GM06990 (cell line): Measurements from ENCODE around the gene UPF1.

ENCODE experiments used
- DNase-seq: peaks from one replicate; pipeline ENCODE4 v3.0.0-alpha.2; 2011; ENCODE audit not compliant: insufficient read length; ENCODE audit errors: extremely low read depth
- H3K27me3 ChIP-seq: replicated peaks from 2 replicates; pipeline ENCODE4 v1.6.0; 2011; ENCODE audit warnings: low read length; ENCODE audit not compliant: control insufficient read depth, insufficient read depth
- H3K36me3 ChIP-seq: 2 replicates; pipeline ENCODE4 v1.5.1; 2011; ENCODE audit warnings: low read length; ENCODE audit not compliant: control insufficient read depth, insufficient read depth
- H3K4me3 ChIP-seq: replicated peaks from 2 replicates; pipeline ENCODE4 v1.5.1; 2011; ENCODE audit warnings: low read depth, mild to moderate bottlenecking, control low read depth, low read length
- CTCF ChIP-seq: IDR thresholded peaks from 2 replicates; pipeline ENCODE4 v1.5.1; 2011; ENCODE audit warnings: low read length, control low read depth, mild to moderate bottlenecking, inconsistent platforms; ENCODE audit not compliant: insufficient read depth, poor library complexity, severe bottlenecking

The UPF1 gene

GRCh38 chr19:18859676-18860301 lies 28.0 kb downstream of the UPF1 start:
- no peak for DNase-seq
- no peak for TF ChIP-seq CTCF
- Histone ChIP-seq H3K36me3 (peaks cover 68% of the 10 kb centered on the region), H3K27me3 (no peaks in the 10 kb centered on the region), H3K4me3 (no peak overlapping the region)

DNA sequence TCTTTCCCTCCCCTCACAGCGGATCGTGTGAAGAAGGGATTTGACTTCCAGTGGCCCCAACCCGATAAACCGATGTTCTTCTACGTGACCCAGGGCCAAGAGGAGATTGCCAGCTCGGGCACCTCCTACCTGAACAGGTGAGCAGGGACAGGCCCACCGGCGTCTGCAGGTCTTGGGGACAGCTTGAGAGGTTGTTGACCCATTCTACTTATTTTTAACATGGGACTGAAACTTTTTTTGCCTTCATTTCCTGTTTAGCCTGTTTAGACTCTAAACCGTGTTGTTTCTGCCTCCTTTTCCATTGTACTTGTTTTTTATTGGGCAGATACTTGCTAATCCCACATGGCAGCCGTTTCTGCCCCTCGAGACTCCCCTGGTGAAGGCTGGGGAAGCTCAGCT lies 28.5 kb downstream of the UPF1 start:
- Histone ChIP-seq H3K27me3 (no peaks in the 10 kb centered on the region), H3K4me3 (no peak overlapping the region), H3K36me3 (peaks cover 66% of the 10 kb centered on the region)
- DNase-seq: no peak
- no peak for TF ChIP-seq CTCF

DNA sequence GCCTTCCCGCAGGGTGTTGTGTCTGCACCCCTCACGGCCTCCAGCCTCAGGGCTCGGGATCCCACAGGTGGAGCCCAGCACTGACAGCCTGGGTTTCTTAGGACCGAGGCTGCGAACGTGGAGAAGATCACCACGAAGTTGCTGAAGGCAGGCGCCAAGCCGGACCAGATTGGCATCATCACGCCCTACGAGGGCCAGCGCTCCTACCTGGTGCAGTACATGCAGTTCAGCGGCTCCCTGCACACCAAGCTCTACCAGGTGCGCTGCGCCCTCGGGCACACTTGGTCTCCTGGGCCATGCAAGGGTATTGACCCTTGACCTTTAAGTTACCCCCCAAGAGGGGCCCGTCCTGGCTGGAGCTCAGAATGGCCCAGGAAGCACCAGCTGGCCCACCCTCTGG lies 29.0 kb downstream of the UPF1 start:
- Histone ChIP-seq H3K36me3 (peaks cover 67% of the 10 kb centered on the region), H3K4me3 (no peak overlapping the region), H3K27me3 (no peaks in the 10 kb centered on the region)
- DNase-seq: no peak
- no peak for TF ChIP-seq CTCF

DNA sequence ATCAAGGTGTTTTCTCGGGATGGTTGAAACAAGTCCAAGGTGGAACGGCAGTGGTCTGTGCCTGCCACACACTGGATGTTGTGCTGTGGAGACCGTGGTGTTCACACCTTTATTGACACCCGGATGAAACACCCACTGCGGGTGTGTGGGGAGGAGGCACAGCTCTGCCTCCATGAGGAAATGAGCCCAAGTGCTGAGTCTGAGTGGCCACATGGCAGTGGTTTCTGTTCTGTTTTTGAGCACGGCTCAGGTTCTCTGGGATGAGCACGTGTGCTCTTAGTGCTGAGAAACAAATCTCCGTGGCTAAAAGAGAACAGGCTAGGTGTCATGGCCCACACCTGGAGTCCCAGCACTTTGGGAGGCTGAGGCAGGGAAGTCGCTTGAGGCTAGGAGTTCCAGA lies 29.5 kb downstream of the UPF1 start:
- no peaks in the 10 kb centered on the region for H3K27me3 ChIP-seq
- no peak for TF ChIP-seq CTCF
- DNase-seq: no peak
- peaks cover 67% of the 10 kb centered on the region for H3K36me3 ChIP-seq
- no peak overlapping the region for H3K4me3 ChIP-seq

DNA sequence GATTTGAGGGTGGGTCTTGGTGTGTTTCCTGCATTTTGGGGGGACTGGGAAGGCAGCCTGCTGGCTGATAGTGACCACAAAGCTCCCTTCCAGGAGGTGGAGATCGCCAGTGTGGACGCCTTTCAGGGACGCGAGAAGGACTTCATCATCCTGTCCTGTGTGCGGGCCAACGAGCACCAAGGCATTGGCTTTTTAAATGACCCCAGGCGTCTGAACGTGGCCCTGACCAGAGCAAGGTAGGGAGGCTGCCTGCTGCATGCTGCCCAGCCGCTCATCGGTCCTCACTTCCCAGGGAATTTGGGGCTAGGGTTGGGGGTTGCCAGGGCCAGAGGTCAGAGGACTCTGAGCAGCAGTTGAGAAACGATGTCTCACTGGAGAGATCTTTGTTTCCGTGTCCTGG lies 30.2 kb downstream of the UPF1 start:
- DNase-seq: no peak
- peaks cover 62% of the 10 kb centered on the region for H3K36me3 ChIP-seq
- TF ChIP-seq CTCF: no peak

More for the DNA sequence above, 30.2 kb downstream of the UPF1 start:
- Histone ChIP-seq H3K4me3 (no peak overlapping the region), H3K27me3 (no peaks in the 10 kb centered on the region)
